HEK293 (cell line): ENCODE data around the gene RPRD1A.
A peak's percentile ranks its signal among the peaks of the same experiment; 100 is the strongest.
"Not testable (repeated sequence)": the region's sequence is repeated elsewhere in the genome, so short reads cannot be mapped to it uniquely, and the experiment has no call there.

Experiments used
- CTCF ChIA-PET: fragments of 350-600 bp; formaldehyde crosslinking; extraction: SDS; loops from one replicate; lab custom pipeline; 2021; ENCODE audit warnings: antibody characterized with exemption; lab: Yijun Ruan, JAX
- POLR2A ChIA-PET: fragments of 300-600 bp; formaldehyde crosslinking; extraction: SDS; loops from one replicate; lab custom pipeline; 2020; ENCODE audit warnings: antibody characterized with exemption, inconsistent platforms; lab: Yijun Ruan, JAX
- H3K27ac ChIP-seq: fragments of 200-500 bp; sonication (Bioruptor generic); 2 replicates; pipeline ENCODE4 v1.5.1; 2014; ENCODE audit warnings: low read depth, low read length, control low read depth, inconsistent platforms; ENCODE audit errors: extremely low read depth
- H3K36me3 ChIP-seq, 2 experiments: fragments of 200-500 bp in 1 of 2; sonication (Bioruptor generic) in 1 of 2; 1 replicate in 1 of 2; 2 replicates in 1 of 2; pipeline ENCODE4 v1.5.1; 2014 to 2017; ENCODE audit warnings: inconsistent platforms in 2 of 2, low read length in 2 of 2; ENCODE audit not compliant: control insufficient read depth in 2 of 2, insufficient read depth in 1 of 2
- H3K4me1 ChIP-seq: fragments of 200-500 bp; sonication (Bioruptor generic); 2 replicates; pipeline ENCODE4 v1.5.1; 2014; ENCODE audit warnings: mild to moderate bottlenecking, low read length, inconsistent platforms; ENCODE audit not compliant: control insufficient read depth, insufficient read depth
- H3K4me3 ChIP-seq: 2 replicates; pipeline ENCODE4 v1.5.1; 2011; ENCODE audit warnings: low read depth, mild to moderate bottlenecking, control low read depth, low read length, moderate library complexity
- H3K9me3 ChIP-seq: fragments of 200-500 bp; sonication (Bioruptor generic); 2 replicates; pipeline ENCODE4 v1.5.1; 2014; ENCODE audit warnings: low read depth, low read length, inconsistent platforms; ENCODE audit not compliant: control insufficient read depth, insufficient read depth
- GLIS1 ChIP-seq: fragments of 450-650 bp; formaldehyde crosslinking; IDR thresholded peaks from 2 replicates; pipeline ENCODE4 v1.5.1; 2016; ENCODE audit warnings: missing biosample characterization, missing genetic modification characterization
- OVOL3 ChIP-seq: fragments of 450-650 bp; formaldehyde crosslinking; IDR thresholded peaks from 2 replicates; pipeline ENCODE4 v1.5.1; 2016; ENCODE audit warnings: missing biosample characterization, missing genetic modification characterization
- RBAK ChIP-seq: fragments of 450-650 bp; formaldehyde crosslinking; IDR thresholded peaks from 2 replicates; pipeline ENCODE4 v1.5.1; 2016; ENCODE audit warnings: missing biosample characterization, missing genetic modification characterization
- SETDB1 ChIP-seq: IDR thresholded peaks from one replicate; pipeline ENCODE4 v1.6.1; 2017; ENCODE audit warnings: mild to moderate bottlenecking, low read length, moderate library complexity, mixed read lengths; ENCODE audit not compliant: insufficient read length
- YY1 ChIP-seq: fragments of 450-650 bp; formaldehyde crosslinking; IDR thresholded peaks from 2 replicates; pipeline ENCODE4 v1.5.1; 2018; ENCODE audit warnings: missing biosample characterization, missing genetic modification characterization
- ZBTB1 ChIP-seq: fragments of 450-650 bp; formaldehyde crosslinking; IDR thresholded peaks from 2 replicates; pipeline ENCODE4 v1.5.1; 2016; ENCODE audit warnings: missing biosample characterization, missing genetic modification characterization
- ZBTB17 ChIP-seq: fragments of 450-650 bp; formaldehyde crosslinking; IDR thresholded peaks from 2 replicates; pipeline ENCODE4 v1.5.1; 2016; ENCODE audit warnings: missing biosample characterization, missing genetic modification characterization
- ZIC2 ChIP-seq: fragments of 450-650 bp; formaldehyde crosslinking; IDR thresholded peaks from 2 replicates; pipeline ENCODE4 v1.5.1; 2016; ENCODE audit warnings: missing biosample characterization, missing genetic modification characterization
- ZNF132 ChIP-seq: fragments of 450-650 bp; formaldehyde crosslinking; IDR thresholded peaks from 2 replicates; pipeline ENCODE4 v1.5.1; 2017; ENCODE audit warnings: missing biosample characterization, missing genetic modification characterization, borderline replicate concordance
- ZNF146 ChIP-seq: fragments of 450-650 bp; formaldehyde crosslinking; IDR thresholded peaks from 2 replicates; pipeline ENCODE4 v1.5.1; 2016; ENCODE audit warnings: missing biosample characterization, missing genetic modification characterization
- ZNF155 ChIP-seq: fragments of 450-650 bp; formaldehyde crosslinking; IDR thresholded peaks from 2 replicates; pipeline ENCODE4 v1.5.1; 2016; ENCODE audit warnings: missing biosample characterization, missing genetic modification characterization
- ZNF157 ChIP-seq: fragments of 450-650 bp; formaldehyde crosslinking; IDR thresholded peaks from 2 replicates; pipeline ENCODE4 v1.5.1; 2016; ENCODE audit warnings: missing biosample characterization, missing genetic modification characterization
- ZNF174 ChIP-seq: fragments of 450-650 bp; formaldehyde crosslinking; IDR thresholded peaks from 2 replicates; pipeline ENCODE4 v1.5.0; 2017; ENCODE audit warnings: missing biosample characterization, mild to moderate bottlenecking, missing genetic modification characterization
- ZNF202 ChIP-seq: fragments of 450-650 bp; formaldehyde crosslinking; IDR thresholded peaks from 2 replicates; pipeline ENCODE4 v1.5.1; 2016; ENCODE audit warnings: missing biosample characterization, missing genetic modification characterization, borderline replicate concordance
- ZNF248 ChIP-seq: fragments of 450-650 bp; formaldehyde crosslinking; IDR thresholded peaks from 2 replicates; pipeline ENCODE4 v1.5.1; 2017; ENCODE audit warnings: missing biosample characterization, missing genetic modification characterization
- ZNF335 ChIP-seq: fragments of 450-650 bp; formaldehyde crosslinking; conservative IDR thresholded peaks from 2 replicates; pipeline ENCODE4 v1.5.1; 2016; ENCODE audit warnings: missing biosample characterization, missing genetic modification characterization
- ZNF350 ChIP-seq: fragments of 450-650 bp; formaldehyde crosslinking; IDR thresholded peaks from 2 replicates; pipeline ENCODE4 v1.5.0; 2017; ENCODE audit warnings: missing biosample characterization, mild to moderate bottlenecking, missing genetic modification characterization
- ZNF416 ChIP-seq: fragments of 450-650 bp; formaldehyde crosslinking; IDR thresholded peaks from 2 replicates; pipeline ENCODE4 v1.5.1; 2016; ENCODE audit warnings: missing biosample characterization, missing genetic modification characterization
- ZNF510 ChIP-seq: fragments of 450-650 bp; formaldehyde crosslinking; IDR thresholded peaks from 2 replicates; pipeline ENCODE4 v1.5.1; 2018; ENCODE audit warnings: mild to moderate bottlenecking, missing genetic modification characterization, missing biosample characterization; ENCODE audit not compliant: insufficient replicate concordance
- ZNF544 ChIP-seq: fragments of 450-650 bp; formaldehyde crosslinking; IDR thresholded peaks from 2 replicates; pipeline ENCODE4 v1.5.0; 2017; ENCODE audit warnings: missing biosample characterization, missing genetic modification characterization
- ZNF558 ChIP-seq: fragments of 450-650 bp; formaldehyde crosslinking; IDR thresholded peaks from 2 replicates; pipeline ENCODE4 v1.5.1; 2016; ENCODE audit warnings: missing biosample characterization, missing genetic modification characterization
- ZNF561 ChIP-seq: fragments of 450-650 bp; IDR thresholded peaks from 2 replicates; pipeline ENCODE4 v1.5.1; 2018; ENCODE audit warnings: missing biosample characterization, missing genetic modification characterization, borderline replicate concordance
- ZNF585B ChIP-seq: fragments of 450-650 bp; formaldehyde crosslinking; IDR thresholded peaks from 2 replicates; pipeline ENCODE4 v1.5.1; 2016; ENCODE audit warnings: missing biosample characterization, missing genetic modification characterization
- ZNF610 ChIP-seq: fragments of 450-650 bp; formaldehyde crosslinking; IDR thresholded peaks from 2 replicates; pipeline ENCODE4 v1.5.1; 2016; ENCODE audit warnings: missing biosample characterization, missing genetic modification characterization, borderline replicate concordance
- ZNF660 ChIP-seq: fragments of 450-650 bp; IDR thresholded peaks from 2 replicates; pipeline ENCODE4 v1.5.1; 2018; ENCODE audit warnings: missing biosample characterization, mild to moderate bottlenecking, missing genetic modification characterization
- ZNF670 ChIP-seq: fragments of 450-650 bp; formaldehyde crosslinking; IDR thresholded peaks from 2 replicates; pipeline ENCODE4 v1.5.1; 2016; ENCODE audit warnings: missing biosample characterization, missing genetic modification characterization, low read depth
- ZNF768 ChIP-seq: fragments of 450-650 bp; formaldehyde crosslinking; IDR thresholded peaks from 2 replicates; pipeline ENCODE4 v1.5.1; 2018; ENCODE audit warnings: missing biosample characterization, mild to moderate bottlenecking, missing genetic modification characterization
- TF ChIP-seq, protein P1 (sequence below): fragments of 450-650 bp; formaldehyde crosslinking; IDR thresholded peaks from 2 replicates; pipeline ENCODE4 v1.5.1; 2016; ENCODE audit warnings: missing biosample characterization, missing genetic modification characterization
- TF ChIP-seq, protein P2 (sequence below): fragments of 450-650 bp; formaldehyde crosslinking; IDR thresholded peaks from 2 replicates; pipeline ENCODE4 v1.5.1; 2016; ENCODE audit warnings: missing biosample characterization, missing genetic modification characterization, low read depth

Gene RPRD1A

DNA sequence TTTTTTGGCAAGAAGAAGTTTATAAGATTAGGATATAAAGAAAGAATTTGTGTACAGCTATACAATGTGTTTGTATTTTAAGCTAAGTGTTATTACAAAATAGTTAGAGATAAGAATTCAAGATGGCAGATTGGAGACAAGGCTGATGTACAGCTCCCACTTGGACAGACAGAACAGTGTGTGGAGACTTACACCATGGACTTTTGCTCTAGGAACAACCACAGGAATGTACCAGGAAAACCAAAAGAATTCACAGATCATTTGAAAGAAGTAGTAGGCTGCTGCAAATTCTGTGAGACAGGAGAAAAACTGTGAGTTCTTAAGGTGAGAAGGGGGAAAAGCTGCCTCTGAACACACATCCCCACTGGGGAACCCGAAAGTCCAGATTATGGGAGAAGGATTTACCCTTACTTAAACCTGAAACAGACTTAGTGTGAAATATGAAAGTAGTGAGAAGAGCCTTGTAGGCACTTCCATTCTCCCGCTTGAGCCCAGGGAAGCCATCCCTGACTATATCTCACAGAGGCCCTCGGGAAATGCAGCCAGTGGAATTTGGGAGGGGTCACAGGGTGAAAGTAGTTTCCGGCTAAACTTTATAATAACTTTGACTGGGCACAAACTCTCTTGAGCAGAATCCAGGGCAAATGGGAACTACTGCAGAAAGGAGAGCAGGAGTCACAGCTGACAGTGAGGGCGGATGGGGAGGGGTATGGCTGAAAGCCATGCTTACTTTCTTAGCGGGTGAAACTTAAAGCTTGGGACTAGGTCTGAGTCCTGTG is 11.6 kb upstream of the RPRD1A start:
- ChIA-PET POLR2A (no interaction called here), CTCF (interaction anchor here (0.5 kb wide), 1 partner anchor 242 kb away, joined by 5 read pairs; no protein-coding TSS in a partner anchor)

DNA sequence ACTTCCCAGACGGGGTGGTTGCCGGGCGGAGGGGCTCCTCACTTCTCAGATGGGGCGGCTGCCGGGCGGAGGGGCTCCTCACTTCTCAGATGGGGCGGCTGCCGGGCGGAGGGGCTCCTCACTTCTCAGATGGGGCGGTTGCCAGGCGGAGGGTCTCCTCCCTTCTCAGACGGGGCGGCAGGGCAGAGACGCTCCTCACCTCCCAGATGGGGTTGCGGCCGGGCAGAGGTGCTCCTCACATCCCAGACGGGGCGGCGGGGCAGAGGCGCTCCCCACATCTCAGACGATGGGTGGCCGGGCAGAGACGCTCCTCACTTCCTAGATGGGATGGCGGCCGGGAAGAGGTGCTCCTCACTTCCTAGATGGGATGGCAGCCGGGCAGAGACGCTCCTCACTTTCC is 10.4 kb upstream of the RPRD1A start:
- H3K4me3 ChIP-seq, H3K27ac ChIP-seq, CTCF ChIA-PET, H3K9me3 ChIP-seq, H3K36me3 ChIP-seq, H3K4me1 ChIP-seq, POLR2A ChIA-PET: not testable (repeated sequence)

More for the DNA sequence above, 11.6 kb upstream of the RPRD1A start:
- Histone ChIP-seq H3K4me1 (no peaks in the 10 kb centered on the region), H3K9me3 (no peaks in the 10 kb centered on the region), H3K36me3 (no peaks in the 10 kb centered on the region), H3K4me3 (no peak overlapping the region), H3K27ac (no peak overlapping the region)
- TF ChIP-seq, protein P1, sequence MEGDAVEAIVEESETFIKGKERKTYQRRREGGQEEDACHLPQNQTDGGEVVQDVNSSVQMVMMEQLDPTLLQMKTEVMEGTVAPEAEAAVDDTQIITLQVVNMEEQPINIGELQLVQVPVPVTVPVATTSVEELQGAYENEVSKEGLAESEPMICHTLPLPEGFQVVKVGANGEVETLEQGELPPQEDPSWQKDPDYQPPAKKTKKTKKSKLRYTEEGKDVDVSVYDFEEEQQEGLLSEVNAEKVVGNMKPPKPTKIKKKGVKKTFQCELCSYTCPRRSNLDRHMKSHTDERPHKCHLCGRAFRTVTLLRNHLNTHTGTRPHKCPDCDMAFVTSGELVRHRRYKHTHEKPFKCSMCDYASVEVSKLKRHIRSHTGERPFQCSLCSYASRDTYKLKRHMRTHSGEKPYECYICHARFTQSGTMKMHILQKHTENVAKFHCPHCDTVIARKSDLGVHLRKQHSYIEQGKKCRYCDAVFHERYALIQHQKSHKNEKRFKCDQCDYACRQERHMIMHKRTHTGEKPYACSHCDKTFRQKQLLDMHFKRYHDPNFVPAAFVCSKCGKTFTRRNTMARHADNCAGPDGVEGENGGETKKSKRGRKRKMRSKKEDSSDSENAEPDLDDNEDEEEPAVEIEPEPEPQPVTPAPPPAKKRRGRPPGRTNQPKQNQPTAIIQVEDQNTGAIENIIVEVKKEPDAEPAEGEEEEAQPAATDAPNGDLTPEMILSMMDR (tag by site-specific recombination): no peak
- TF ChIP-seq ZNF202 (no peak), ZNF174 (tag by site-specific recombination) (no peak), ZNF561 (no peak), ZNF416 (tag by site-specific recombination) (no peak), ZBTB1 (no peak), RBAK (tag by site-specific recombination) (no peak), GLIS1 (no peak), ZNF350 (tag by site-specific recombination) (no peak), YY1 (tag by site-specific recombination) (no peak), ZNF510 (tag by site-specific recombination) (no peak), ZNF670 (tag by site-specific recombination) (no peak), ZNF132 (no peak), ZNF610 (tag by site-specific recombination) (no peak), ZNF558 (tag by site-specific recombination) (no peak), ZNF585B (tag by site-specific recombination) (no peak), ZNF248 (tag by site-specific recombination) (no peak)

DNA sequence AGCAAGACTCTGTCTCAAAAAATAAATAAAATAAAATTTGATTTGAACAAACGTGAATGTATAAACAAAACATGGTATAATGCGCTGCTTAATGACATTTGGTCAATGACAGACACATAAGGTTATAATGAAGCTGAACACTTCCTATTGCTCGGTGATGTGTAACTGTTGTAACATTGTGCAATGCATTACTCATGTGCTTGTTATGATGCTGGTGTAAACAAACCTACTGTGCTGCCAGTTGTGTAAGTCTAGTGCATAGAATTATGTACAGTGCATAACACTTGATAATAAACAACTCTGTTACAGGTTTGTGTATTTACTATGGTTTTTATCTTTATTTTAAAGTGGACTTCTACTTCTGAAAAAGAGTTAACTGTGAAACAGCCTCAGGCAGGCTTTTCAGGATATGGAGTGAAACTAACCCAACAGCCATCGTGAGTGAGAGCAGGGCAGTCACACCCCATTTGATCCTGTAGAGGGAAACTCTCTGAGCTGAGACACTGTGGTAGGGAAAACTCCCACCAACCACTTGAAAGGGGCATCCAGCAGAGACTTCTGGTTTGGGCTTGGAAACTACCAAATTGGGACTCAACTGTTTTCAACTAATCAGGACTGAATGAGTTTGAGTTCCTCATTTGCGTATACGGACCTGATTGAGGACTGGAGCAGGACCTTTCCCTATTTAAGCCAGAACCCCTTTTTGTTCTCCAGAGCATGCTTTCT is 8.7 kb upstream of the RPRD1A start:
- ChIA-PET POLR2A (no interaction called here), CTCF (no interaction called here)
- no peak overlapping the region for H3K4me3 ChIP-seq
- no peaks in the 10 kb centered on the region for H3K4me1 ChIP-seq
- no peak for TF ChIP-seq ZNF155
- TF ChIP-seq OVOL3 (tag by site-specific recombination): no peak
- TF ChIP-seq ZNF157: no peak
- 0 out of 2 replicates have a peak, but pooled peaks have one; percentile 30 for TF ChIP-seq ZNF335 (tag by site-specific recombination)
- TF ChIP-seq ZNF660: 0 out of 2 replicates have a peak, but pooled peaks have one; percentile 27
- peak; percentile 43 for TF ChIP-seq SETDB1
- no peak for TF ChIP-seq ZNF146 (tag by site-specific recombination)
- TF ChIP-seq ZNF768 (tag by site-specific recombination): no peak
- 0 out of 2 replicates have a peak, but pooled peaks have one; percentile 12 for TF ChIP-seq ZIC2 (tag by site-specific recombination)
- TF ChIP-seq ZNF544 (tag by site-specific recombination): no peak
- TF ChIP-seq ZBTB17: peak; percentile 24; the same call in 1 of the 2 replicates
- no peak for TF ChIP-seq RBAK (tag by site-specific recombination)
- TF ChIP-seq, protein P2, sequence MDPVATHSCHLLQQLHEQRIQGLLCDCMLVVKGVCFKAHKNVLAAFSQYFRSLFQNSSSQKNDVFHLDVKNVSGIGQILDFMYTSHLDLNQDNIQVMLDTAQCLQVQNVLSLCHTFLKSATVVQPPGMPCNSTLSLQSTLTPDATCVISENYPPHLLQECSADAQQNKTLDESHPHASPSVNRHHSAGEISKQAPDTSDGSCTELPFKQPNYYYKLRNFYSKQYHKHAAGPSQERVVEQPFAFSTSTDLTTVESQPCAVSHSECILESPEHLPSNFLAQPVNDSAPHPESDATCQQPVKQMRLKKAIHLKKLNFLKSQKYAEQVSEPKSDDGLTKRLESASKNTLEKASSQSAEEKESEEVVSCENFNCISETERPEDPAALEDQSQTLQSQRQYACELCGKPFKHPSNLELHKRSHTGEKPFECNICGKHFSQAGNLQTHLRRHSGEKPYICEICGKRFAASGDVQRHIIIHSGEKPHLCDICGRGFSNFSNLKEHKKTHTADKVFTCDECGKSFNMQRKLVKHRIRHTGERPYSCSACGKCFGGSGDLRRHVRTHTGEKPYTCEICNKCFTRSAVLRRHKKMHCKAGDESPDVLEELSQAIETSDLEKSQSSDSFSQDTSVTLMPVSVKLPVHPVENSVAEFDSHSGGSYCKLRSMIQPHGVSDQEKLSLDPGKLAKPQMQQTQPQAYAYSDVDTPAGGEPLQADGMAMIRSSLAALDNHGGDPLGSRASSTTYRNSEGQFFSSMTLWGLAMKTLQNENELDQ (tag by site-specific recombination): no peak
- no peaks in the 10 kb centered on the region for H3K36me3 ChIP-seq
- no peaks in the 10 kb centered on the region for H3K9me3 ChIP-seq
- H3K27ac ChIP-seq: no peak overlapping the region
